ENCODE results near the gene CLIC1. TPM values are rescaled to one million over a fixed set of nuclear protein-coding genes. Genes with fewer than 3 reads are reported as not detected.
"Not testable (repeated sequence)": the region's sequence is repeated elsewhere in the genome, so short reads cannot be mapped to it uniquely, and the experiment has no call there.

CLIC1 gene
- total RNA-seq, 6 donors from 2014 or later = 138 to 497 (median 277) TPM

DNA sequence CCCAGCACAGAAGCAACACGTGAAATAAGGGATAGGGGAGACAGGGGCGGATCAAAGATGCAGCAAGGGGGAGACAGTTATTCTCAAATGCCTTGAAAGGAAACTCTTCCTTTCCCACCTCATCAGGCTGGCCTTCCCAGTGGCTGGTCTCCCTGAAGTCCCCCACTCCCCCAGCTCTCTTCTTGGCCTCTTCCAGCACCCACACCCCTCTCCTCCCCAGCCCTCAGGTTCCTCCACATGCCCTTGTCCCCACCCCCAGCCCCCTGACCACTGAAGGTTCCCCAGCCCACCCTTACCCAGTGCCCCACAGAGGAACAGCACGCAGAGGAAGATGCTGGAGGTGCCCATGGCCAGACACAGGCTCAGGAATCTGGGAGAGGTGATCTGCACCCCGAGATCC is 22.9 kb downstream of the CLIC1 start:
- WGBS, 2 donors = 77 to 84% methylated on average over 4 of the region's 4 CpGs
- no peak for TF ChIP-seq EP300 (IDR thresholded peaks at IDR 0.05)
- TF ChIP-seq POLR2A (IDR thresholded peaks at IDR 0.05) = no peak
- TF ChIP-seq POLR2AphosphoS5 (IDR thresholded peaks at IDR 0.05) = no peak
- ATAC-seq (ENCODE audit: low FRiP score in 2 of 2) (no peak), DNase-seq (no peak)
- Histone ChIP-seq H3K4me3 (no peak overlapping the region), H3K27me3 (no peaks in the 10 kb centered on the region), H3K27ac (no peak overlapping the region), H3K4me1 (peaks cover 8 to 12% (median 11%) of the 10 kb centered on the region in 4 donors), H3K9me3 (no peaks in the 10 kb centered on the region), H3K36me3 (no peaks in the 10 kb centered on the region)

DNA sequence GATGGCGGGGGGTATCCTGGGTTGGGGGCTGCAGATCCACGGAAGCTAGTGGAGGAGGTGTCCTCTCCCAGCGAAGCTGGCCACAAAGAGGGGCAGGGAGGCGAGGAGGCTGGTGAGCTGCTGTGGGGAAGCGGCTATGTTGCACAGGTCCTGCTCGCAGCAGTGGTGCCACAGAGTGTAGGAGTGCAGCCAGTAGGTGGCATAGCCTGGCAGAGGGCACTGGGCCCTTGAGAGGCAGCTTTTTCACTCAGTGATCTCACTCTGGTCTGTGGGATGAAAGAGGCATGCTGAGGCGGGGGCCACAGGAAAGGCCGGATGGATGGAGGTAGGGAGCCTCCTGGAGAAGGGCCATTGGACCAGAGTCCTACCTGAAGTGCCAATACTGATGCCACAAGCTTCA is 24.0 kb downstream of the CLIC1 start:
- peaks cover 4 to 12% (median 10%) of the 10 kb centered on the region in 4 donors for H3K4me1 ChIP-seq
- no peak overlapping the region for H3K4me3 ChIP-seq
- peak in 1 of 2 donors; percentile 36 for DNase-seq
- no peaks in the 10 kb centered on the region for H3K36me3 ChIP-seq
- H3K27me3 ChIP-seq = no peaks in the 10 kb centered on the region
- H3K27ac ChIP-seq = no peak overlapping the region
- 85 to 89% methylated on average over 8 of the region's 8 CpGs for WGBS, 2 donors
- no peaks in the 10 kb centered on the region for H3K9me3 ChIP-seq
- TF ChIP-seq CTCF (IDR thresholded peaks at IDR 0.05) (peak in 1 of 6 experiments; percentile 25), POLR2A (IDR thresholded peaks at IDR 0.05) (no peak)
- peak in 1 of 2 donors; percentile 43 for ATAC-seq (ENCODE audit: low FRiP score in 2 of 2)

GRCh38 chr6:31711233-31711632 is 25.1 kb downstream of the CLIC1 start:
- no peak for TF ChIP-seq POLR2A (IDR thresholded peaks at IDR 0.05)
- peak in 1 of 2 donors; percentile 68 for TF ChIP-seq POLR2AphosphoS5 (IDR thresholded peaks at IDR 0.05)
- TF ChIP-seq EP300 (IDR thresholded peaks at IDR 0.05) = peak in 1 of 4 donors; percentile 26
- TF ChIP-seq CTCF (IDR thresholded peaks at IDR 0.05) = no peak
- no peaks in the 10 kb centered on the region for H3K9me3 ChIP-seq
- no peaks in the 10 kb centered on the region for H3K27me3 ChIP-seq
- 41 to 51% methylated on average over 7 to 8 of the region's 8 CpGs for WGBS, 2 donors
- H3K4me3 ChIP-seq = no peak overlapping the region
- peaks cover 4 to 12% (median 10%) of the 10 kb centered on the region in 4 donors for H3K4me1 ChIP-seq
- ATAC-seq (ENCODE audit: low FRiP score in 2 of 2) (peak; percentile 16 to 17), DNase-seq (peak in 1 of 2 donors; percentile 64)
- no peaks in the 10 kb centered on the region for H3K36me3 ChIP-seq
- peak overlapping the region in 2 of 4 donors; percentile 0 to 41 for H3K27ac ChIP-seq

DNA sequence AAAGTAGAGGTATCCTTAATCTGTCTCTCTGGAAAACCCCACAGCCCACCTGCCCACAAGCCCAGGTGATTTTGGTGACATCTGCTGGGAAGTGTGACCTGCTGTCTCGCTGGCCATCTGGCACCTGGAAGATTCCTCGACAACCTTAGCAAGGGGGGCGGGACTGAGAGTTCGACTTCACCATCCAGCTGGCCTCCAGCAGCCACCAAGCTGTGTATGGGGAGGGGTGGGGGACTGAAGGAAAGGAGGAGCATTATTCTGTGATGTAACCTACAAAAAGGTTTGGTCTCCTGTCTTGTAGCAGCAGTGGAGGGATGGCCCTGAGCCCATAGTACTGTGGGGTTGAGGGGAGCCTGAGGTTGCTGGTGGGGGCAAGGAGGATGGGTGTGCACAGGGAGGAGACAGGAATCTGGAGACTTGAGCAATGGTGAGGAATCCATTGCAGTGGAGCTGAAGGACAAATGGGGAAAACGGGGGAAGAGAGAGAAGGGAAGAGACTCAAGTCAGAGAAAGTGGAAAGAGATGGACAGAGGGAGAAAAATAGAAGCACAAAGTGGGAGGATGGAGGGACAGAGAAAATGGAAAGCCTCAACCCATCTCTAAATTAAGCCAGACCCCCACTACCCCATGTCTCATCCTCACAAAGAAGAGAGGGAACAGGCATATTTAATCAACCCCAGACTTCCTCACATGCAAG is 25.7 kb downstream of the CLIC1 start:
- Histone ChIP-seq H3K4me1 (peaks cover 4 to 12% (median 10%) of the 10 kb centered on the region in 4 donors), H3K27me3 (no peaks in the 10 kb centered on the region), H3K4me3 (no peak overlapping the region), H3K27ac (peak overlapping the region in 2 of 4 donors; percentile 15 to 41), H3K36me3 (no peaks in the 10 kb centered on the region), H3K9me3 (no peaks in the 10 kb centered on the region)
- TF ChIP-seq POLR2A (IDR thresholded peaks at IDR 0.05) (no peak), CTCF (IDR thresholded peaks at IDR 0.05) (no peak), EP300 (IDR thresholded peaks at IDR 0.05) (no peak), POLR2AphosphoS5 (IDR thresholded peaks at IDR 0.05) (no peak)
- no peak for DNase-seq
- no peak for ATAC-seq (ENCODE audit: low FRiP score in 2 of 2)
- 61 to 75% methylated on average over 5 of the region's 5 CpGs for WGBS, 2 donors

GRCh38 chr6:31709157-31709556 is 27.2 kb downstream of the CLIC1 start:
- not testable (repeated sequence) for H3K36me3 ChIP-seq; H3K4me3 ChIP-seq; H3K27me3 ChIP-seq; H3K9me3 ChIP-seq; H3K27ac ChIP-seq; ATAC-seq (ENCODE audit: low FRiP score in 2 of 2)
- peaks cover 4 to 13% (median 10%) of the 10 kb centered on the region in 4 donors for H3K4me1 ChIP-seq
- 66 to 78% methylated on average over 11 of the region's 11 CpGs for WGBS, 2 donors
- DNase-seq = peak in 1 of 2 donors; percentile 66

- 98 to 100% methylated on average over 3 of the region's 3 CpGs for WGBS, 2 donors
- no peak for ATAC-seq (ENCODE audit: low FRiP score in 2 of 2)
- H3K4me1 ChIP-seq = peaks cover 8 to 20% (median 15%) of the 10 kb centered on the region in 4 donors
- no peaks in the 10 kb centered on the region for H3K36me3 ChIP-seq
- no peaks in the 10 kb centered on the region for H3K9me3 ChIP-seq
- TF ChIP-seq CTCF (IDR thresholded peaks at IDR 0.05) (no peak), EP300 (IDR thresholded peaks at IDR 0.05) (no peak)
- H3K27ac ChIP-seq = no peak overlapping the region
- H3K4me3 ChIP-seq = no peak overlapping the region
- DNase-seq = no peak
- no peaks in the 10 kb centered on the region for H3K27me3 ChIP-seq
These were observed 28.1 kb downstream of the CLIC1 start for GRCh38 chr6:31708224-31708623.
